Vagina (tissue), 2 donors: Measurements from ENCODE around the gene ZBTB40. TPM values are rescaled to one million over a fixed set of nuclear protein-coding genes. Genes with fewer than 3 reads are reported as not detected.

Experiments
- DNase-seq, 2 donors: peaks; one replicate each; pipeline ENCODE4 v3.0.0-alpha.2; 2017; ENCODE audit errors: extremely low spot score in 2 of 2
- H3K27ac ChIP-seq: fragments of 200-600 bp; sonication (generic); one replicate; pipeline ENCODE4 v1.5.1; 2019
- H3K27me3 ChIP-seq: fragments of 200-600 bp; sonication (generic); one replicate; pipeline ENCODE4 v1.5.1; 2019
- H3K36me3 ChIP-seq, 2 donors: fragments of 200-600 bp; sonication (generic); one replicate each; pipeline ENCODE4 v1.5.1; 2017 to 2019
- H3K4me1 ChIP-seq: fragments of 200-600 bp; sonication (generic); one replicate; pipeline ENCODE4 v1.5.1; 2019
- H3K4me3 ChIP-seq, 2 donors: fragments of 200-600 bp; sonication (generic); 1 replicate in 1 of 2; 2 replicates in 1 of 2; pipeline ENCODE4 v1.5.1; 2016 to 2019
- H3K9me3 ChIP-seq: fragments of 200-600 bp; sonication (generic); one replicate; pipeline ENCODE4 v1.5.1; 2019
- POLR2A ChIP-seq, 2 donors: fragments of 450-650 bp; IDR thresholded peaks; one replicate each; pipeline ENCODE4 v1.6.1; 2017; ENCODE audit warnings: antibody characterized with exemption in 2 of 2, mild to moderate bottlenecking in 2 of 2, moderate library complexity in 2 of 2
- POLR2AphosphoS5 ChIP-seq, 2 donors: sonication (generic); formaldehyde crosslinking; IDR thresholded peaks; one replicate each; pipeline ENCODE4 v1.9.0; 2017; ENCODE audit warnings: antibody characterized with exemption in 2 of 2, mild to moderate bottlenecking in 2 of 2, low read depth in 1 of 2; ENCODE audit not compliant: insufficient read depth in 1 of 2
- intact Hi-C: fragments of 100-400 bp; cut with DNase I; formaldehyde crosslinking; loops from one replicate; pipeline ENCODE4 v1.15.1; 2023
- total RNA-seq: library from RNA; depleted of rRNA; stranded (reverse); fragments of >200 nt; gene quantifications from one replicate; pipeline ENCODE4 v1.2.3, GENCODE V29; 2016
- TF ChIP-seq, protein P1 (sequence below), 3 experiments: fragments of 450-650 bp in 2 of 3; fragments of 200-600 bp in 1 of 3; sonication (generic) in 1 of 3; IDR thresholded peaks; one replicate each; pipeline ENCODE4 v1.5.1; 2017 to 2019; ENCODE audit warnings: antibody characterized with exemption in 3 of 3, mild to moderate bottlenecking in 2 of 3, moderate library complexity in 2 of 3

ZBTB40 gene
- total RNA-seq, 1 donor from 2014 or later: 14.7 TPM

DNA sequence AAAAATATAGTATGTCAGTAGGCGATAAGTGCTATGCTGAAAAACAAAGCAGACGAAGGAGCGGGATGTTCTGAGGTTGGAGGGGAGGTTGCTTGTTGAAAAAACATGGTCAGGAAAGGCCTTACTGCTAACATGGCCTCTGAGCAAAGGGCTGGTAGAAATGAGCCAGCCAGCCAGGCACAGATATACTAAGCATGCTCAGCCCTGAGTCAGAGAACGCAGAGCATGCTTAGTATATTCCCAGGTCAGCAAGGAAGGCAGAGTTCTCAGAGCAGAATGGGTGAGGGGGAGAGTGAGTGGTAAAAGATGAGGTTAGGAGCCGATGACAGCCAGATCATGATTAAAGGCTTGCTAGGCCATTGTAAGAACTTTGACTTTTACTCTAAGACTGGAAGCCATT lies 36.7 kb downstream of the ZBTB40 start:
- TF ChIP-seq, protein P1, sequence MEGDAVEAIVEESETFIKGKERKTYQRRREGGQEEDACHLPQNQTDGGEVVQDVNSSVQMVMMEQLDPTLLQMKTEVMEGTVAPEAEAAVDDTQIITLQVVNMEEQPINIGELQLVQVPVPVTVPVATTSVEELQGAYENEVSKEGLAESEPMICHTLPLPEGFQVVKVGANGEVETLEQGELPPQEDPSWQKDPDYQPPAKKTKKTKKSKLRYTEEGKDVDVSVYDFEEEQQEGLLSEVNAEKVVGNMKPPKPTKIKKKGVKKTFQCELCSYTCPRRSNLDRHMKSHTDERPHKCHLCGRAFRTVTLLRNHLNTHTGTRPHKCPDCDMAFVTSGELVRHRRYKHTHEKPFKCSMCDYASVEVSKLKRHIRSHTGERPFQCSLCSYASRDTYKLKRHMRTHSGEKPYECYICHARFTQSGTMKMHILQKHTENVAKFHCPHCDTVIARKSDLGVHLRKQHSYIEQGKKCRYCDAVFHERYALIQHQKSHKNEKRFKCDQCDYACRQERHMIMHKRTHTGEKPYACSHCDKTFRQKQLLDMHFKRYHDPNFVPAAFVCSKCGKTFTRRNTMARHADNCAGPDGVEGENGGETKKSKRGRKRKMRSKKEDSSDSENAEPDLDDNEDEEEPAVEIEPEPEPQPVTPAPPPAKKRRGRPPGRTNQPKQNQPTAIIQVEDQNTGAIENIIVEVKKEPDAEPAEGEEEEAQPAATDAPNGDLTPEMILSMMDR (IDR thresholded peaks at IDR 0.05): no peak
- TF ChIP-seq POLR2AphosphoS5 (IDR thresholded peaks at IDR 0.05; ENCODE audit: insufficient read depth in 1 of 2, low read depth in 1 of 2) (no peak), POLR2A (IDR thresholded peaks at IDR 0.05) (no peak)

DNA sequence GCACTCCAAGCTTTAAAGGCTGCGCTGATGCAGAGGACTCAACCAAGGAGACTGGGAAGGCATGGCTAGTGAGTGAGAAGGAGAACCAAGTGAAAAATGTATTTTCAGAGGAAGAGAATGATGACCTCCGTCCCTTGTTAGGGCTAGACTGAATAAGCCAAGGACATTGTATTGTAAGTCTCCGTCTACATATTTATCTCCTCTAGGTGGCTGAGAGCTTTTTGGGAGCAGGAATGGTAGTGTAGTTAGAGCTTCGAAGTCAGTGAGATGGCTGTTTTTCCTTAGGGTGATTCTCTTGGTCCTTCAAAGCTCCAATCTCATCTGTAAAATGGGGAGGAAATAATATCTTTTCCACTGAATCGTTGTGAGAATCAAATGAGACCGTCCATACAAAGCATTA lies 37.6 kb downstream of the ZBTB40 start:
- Histone ChIP-seq H3K27me3 (no peaks in the 10 kb centered on the region), H3K36me3 (peaks cover 0 to 16% of the 10 kb centered on the region in 2 donors), H3K4me3 (no peak overlapping the region), H3K9me3 (no peaks in the 10 kb centered on the region), H3K27ac (no peak overlapping the region), H3K4me1 (no peaks in the 10 kb centered on the region)
- DNase-seq: no peak
- intact Hi-C loops: no loop called here
- TF ChIP-seq, protein P1 (IDR thresholded peaks at IDR 0.05): no peak
- TF ChIP-seq POLR2A (IDR thresholded peaks at IDR 0.05): no peak
- no peak for TF ChIP-seq POLR2AphosphoS5 (IDR thresholded peaks at IDR 0.05; ENCODE audit: insufficient read depth in 1 of 2, low read depth in 1 of 2)

More for the DNA sequence above, 36.7 kb downstream of the ZBTB40 start:
- Histone ChIP-seq H3K27me3 (no peaks in the 10 kb centered on the region), H3K27ac (no peak overlapping the region), H3K9me3 (no peaks in the 10 kb centered on the region), H3K4me1 (no peaks in the 10 kb centered on the region), H3K36me3 (peaks cover 0 to 16% of the 10 kb centered on the region in 2 donors), H3K4me3 (no peak overlapping the region)
- intact Hi-C loops: no loop called here
- no peak for DNase-seq

DNA sequence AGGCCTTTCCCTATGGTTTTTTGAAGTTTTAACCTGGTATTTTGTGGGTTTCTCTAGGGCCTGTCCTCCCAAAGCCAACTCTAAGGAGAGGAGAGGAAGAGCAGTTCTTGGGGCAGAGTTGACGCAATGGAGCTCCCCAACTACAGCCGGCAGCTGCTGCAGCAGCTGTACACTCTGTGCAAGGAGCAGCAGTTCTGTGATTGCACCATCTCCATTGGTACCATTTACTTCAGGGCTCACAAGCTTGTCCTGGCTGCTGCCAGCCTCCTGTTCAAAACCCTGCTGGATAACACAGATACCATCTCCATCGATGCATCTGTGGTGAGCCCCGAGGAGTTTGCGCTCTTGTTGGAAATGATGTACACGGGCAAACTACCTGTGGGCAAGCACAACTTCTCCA lies 38.2 kb downstream of the ZBTB40 start:
- intact Hi-C loops: no loop called here
- H3K27ac ChIP-seq: no peak overlapping the region
- no peaks in the 10 kb centered on the region for H3K9me3 ChIP-seq
- no peak overlapping the region for H3K4me3 ChIP-seq
- H3K4me1 ChIP-seq: no peaks in the 10 kb centered on the region
- no peaks in the 10 kb centered on the region for H3K27me3 ChIP-seq
- peaks cover 0 to 16% of the 10 kb centered on the region in 2 donors for H3K36me3 ChIP-seq
- TF ChIP-seq, protein P1 (IDR thresholded peaks at IDR 0.05): no peak
- TF ChIP-seq POLR2AphosphoS5 (IDR thresholded peaks at IDR 0.05; ENCODE audit: insufficient read depth in 1 of 2, low read depth in 1 of 2): no peak
- TF ChIP-seq POLR2A (IDR thresholded peaks at IDR 0.05): no peak
- DNase-seq: no peak

DNA sequence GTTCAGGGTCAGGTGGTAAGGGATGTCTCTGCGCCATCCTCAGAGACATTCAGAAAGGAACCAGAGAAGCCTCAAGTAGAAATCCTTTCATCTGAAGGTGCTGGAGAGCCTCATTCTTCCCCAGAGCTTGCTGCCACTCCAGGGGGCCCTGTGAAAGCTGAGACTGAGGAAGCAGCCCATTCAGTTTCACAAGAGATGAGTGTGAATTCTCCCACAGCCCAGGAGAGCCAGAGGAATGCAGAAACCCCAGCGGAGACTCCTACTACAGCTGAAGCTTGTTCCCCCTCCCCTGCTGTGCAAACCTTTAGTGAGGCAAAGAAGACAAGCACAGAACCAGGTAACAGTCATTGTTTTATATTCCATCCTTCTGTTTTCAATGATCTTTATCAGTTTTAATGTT lies 38.7 kb downstream of the ZBTB40 start:
- Histone ChIP-seq H3K27me3 (no peaks in the 10 kb centered on the region), H3K27ac (no peak overlapping the region), H3K4me1 (no peaks in the 10 kb centered on the region), H3K36me3 (peaks cover 0 to 16% of the 10 kb centered on the region in 2 donors), H3K4me3 (no peak overlapping the region), H3K9me3 (no peaks in the 10 kb centered on the region)
- TF ChIP-seq POLR2AphosphoS5 (IDR thresholded peaks at IDR 0.05; ENCODE audit: insufficient read depth in 1 of 2, low read depth in 1 of 2): no peak
- TF ChIP-seq POLR2A (IDR thresholded peaks at IDR 0.05): no peak
- TF ChIP-seq, protein P1 (IDR thresholded peaks at IDR 0.05): no peak
- DNase-seq: no peak
- intact Hi-C loops: no loop called here

DNA sequence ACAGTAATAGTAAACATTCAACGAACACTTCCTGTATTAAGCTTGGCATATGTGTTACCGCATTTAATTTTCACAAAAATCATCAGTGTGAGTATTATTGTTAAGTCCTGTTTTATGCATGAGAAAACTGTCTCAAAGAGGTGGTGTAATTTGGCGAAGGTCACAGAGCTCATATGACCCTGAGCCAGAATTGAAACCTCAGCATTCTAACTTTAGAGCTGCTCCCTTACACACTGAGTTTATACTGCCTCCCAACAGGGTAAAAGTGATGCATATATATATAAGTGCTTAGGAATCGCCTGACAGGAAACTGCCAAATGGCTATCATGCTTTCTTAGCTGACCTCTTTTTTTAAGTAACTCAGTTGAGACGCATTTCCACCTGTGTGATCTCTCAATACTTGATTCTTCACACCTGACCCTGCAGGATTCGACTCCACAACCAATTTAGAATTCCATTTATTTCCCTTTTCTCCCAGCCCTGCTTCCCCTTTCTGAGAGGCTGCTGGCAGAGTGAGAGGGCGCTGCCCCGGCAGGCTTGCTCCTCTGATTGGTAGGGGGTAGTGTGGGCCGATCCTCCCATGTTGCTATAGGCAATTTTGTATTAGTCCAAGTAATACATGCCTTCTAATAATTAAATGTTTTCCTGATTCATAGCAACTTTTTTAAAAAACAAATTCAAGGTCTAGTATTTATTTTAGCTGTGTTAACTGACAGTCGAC lies 40.5 kb downstream of the ZBTB40 start:
- Histone ChIP-seq H3K27me3 (no peaks in the 10 kb centered on the region), H3K27ac (no peak overlapping the region), H3K4me3 (no peak overlapping the region), H3K9me3 (no peaks in the 10 kb centered on the region), H3K36me3 (peaks cover 0 to 24% of the 10 kb centered on the region in 2 donors), H3K4me1 (no peaks in the 10 kb centered on the region)
- TF ChIP-seq, protein P1 (IDR thresholded peaks at IDR 0.05): no peak
- TF ChIP-seq POLR2AphosphoS5 (IDR thresholded peaks at IDR 0.05; ENCODE audit: insufficient read depth in 1 of 2, low read depth in 1 of 2): no peak
- TF ChIP-seq POLR2A (IDR thresholded peaks at IDR 0.05): no peak
- DNase-seq: no peak
- intact Hi-C loops: no loop called here
